IMR-90 (cell line): Measurements from ENCODE around the gene SLC17A6.

Experiments used
- BHLHE40 ChIP-seq: fragments of 150-350 bp; IDR thresholded peaks from 2 replicates; pipeline ENCODE4 v1.6.1; 2016; ENCODE audit warnings: mild to moderate bottlenecking, low read depth, low read length
- CEBPB ChIP-seq: IDR thresholded peaks from 2 replicates; pipeline ENCODE4 v1.6.1; 2012; ENCODE audit warnings: low read depth, low read length, improper control_type of control experiment
- CTCF ChIP-seq: conservative IDR thresholded peaks from 2 replicates; pipeline ENCODE4 v1.5.1; 2012; ENCODE audit warnings: mild to moderate bottlenecking, low read depth, low read length, improper control_type of control experiment
- POLR2A ChIP-seq: IDR thresholded peaks from 2 replicates; pipeline ENCODE4 v1.6.1; 2012; ENCODE audit warnings: mild to moderate bottlenecking, low read depth, low read length
- RFX5 ChIP-seq: IDR thresholded peaks from 2 replicates; pipeline ENCODE4 v1.8.0; 2012; ENCODE audit warnings: low read depth, mild to moderate bottlenecking, low read length, moderate library complexity
- SMC3 ChIP-seq: fragments of 150-350 bp; IDR thresholded peaks from 2 replicates; pipeline ENCODE4 v1.6.1; 2016; ENCODE audit warnings: low read depth, mild to moderate bottlenecking, antibody characterized with exemption, low read length, moderate library complexity

GRCh38 chr11:22415476-22415875, 77.3 kb downstream of the SLC17A6 start:
- TF ChIP-seq POLR2A = no peak
- TF ChIP-seq SMC3 = no peak
- no peak for TF ChIP-seq CTCF
- no peak for TF ChIP-seq BHLHE40
- no peak for TF ChIP-seq RFX5
- no peak for TF ChIP-seq CEBPB
